ENCODE measurements around the gene SRSF2.

DNA sequence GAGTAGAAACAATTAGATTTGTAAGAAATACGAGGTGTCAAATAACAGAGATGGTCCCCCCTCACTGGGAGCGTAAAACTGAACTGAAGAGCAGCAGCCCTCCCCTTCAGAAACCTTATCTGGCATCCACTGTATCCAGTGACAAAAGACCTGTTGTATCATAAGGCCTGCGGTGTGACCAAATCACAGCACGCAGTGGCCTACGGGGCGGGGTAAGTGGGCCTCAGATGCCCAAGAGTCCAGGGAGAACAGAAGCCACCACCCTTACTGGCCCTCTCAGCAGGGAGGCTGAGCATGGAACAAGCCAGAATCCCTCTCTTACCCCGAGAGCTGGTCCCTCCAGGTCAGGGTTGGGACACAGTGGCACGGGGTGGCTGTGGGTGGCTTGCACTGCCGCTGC lies 16.2 kb downstream of the SRSF2 start:
- TF ChIP-seq, protein P1, sequence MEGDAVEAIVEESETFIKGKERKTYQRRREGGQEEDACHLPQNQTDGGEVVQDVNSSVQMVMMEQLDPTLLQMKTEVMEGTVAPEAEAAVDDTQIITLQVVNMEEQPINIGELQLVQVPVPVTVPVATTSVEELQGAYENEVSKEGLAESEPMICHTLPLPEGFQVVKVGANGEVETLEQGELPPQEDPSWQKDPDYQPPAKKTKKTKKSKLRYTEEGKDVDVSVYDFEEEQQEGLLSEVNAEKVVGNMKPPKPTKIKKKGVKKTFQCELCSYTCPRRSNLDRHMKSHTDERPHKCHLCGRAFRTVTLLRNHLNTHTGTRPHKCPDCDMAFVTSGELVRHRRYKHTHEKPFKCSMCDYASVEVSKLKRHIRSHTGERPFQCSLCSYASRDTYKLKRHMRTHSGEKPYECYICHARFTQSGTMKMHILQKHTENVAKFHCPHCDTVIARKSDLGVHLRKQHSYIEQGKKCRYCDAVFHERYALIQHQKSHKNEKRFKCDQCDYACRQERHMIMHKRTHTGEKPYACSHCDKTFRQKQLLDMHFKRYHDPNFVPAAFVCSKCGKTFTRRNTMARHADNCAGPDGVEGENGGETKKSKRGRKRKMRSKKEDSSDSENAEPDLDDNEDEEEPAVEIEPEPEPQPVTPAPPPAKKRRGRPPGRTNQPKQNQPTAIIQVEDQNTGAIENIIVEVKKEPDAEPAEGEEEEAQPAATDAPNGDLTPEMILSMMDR (IDR thresholded peaks at IDR 0.05 in 2 of 3, conservative IDR thresholded peaks at IDR 0.05 in 1 of 3; ENCODE audit: insufficient read depth in 2 of 3, low read depth in 1 of 3, low read length in 3 of 3): no peak
- no peak for TF ChIP-seq RBBP5 (IDR thresholded peaks at IDR 0.05; ENCODE audit: borderline replicate concordance, insufficient read depth, low read length, poor library complexity, severe bottlenecking)
- no peak for TF ChIP-seq GABPA (tag; conservative IDR thresholded peaks at IDR 0.05; ENCODE audit: low read depth)
- TF ChIP-seq FOXM1 (IDR thresholded peaks at IDR 0.05; ENCODE audit: low read depth): no peak
- TF ChIP-seq FOXM1 (CRISPR knock-in tag; IDR thresholded peaks at IDR 0.05; ENCODE audit: low read depth): no peak

Data from K562 (cell line).